ENCODE data around the gene TOMM40.

Gene TOMM40

GRCh38 chr19:44927746-44928145 lies 36.7 kb downstream of the TOMM40 start:
- H3K4me3 ChIP-seq (ENCODE audit: low read depth, low read length), result no peak overlapping the region
- no peak for TF ChIP-seq CTCF (IDR thresholded peaks at IDR 0.05; ENCODE audit: low read depth, low read length)

- no peak for TF ChIP-seq CTCF (IDR thresholded peaks at IDR 0.05; ENCODE audit: low read depth, low read length)
- no peak overlapping the region for H3K4me3 ChIP-seq (ENCODE audit: low read depth, low read length)
Measured at GRCh38 chr19:44930088-44930487, 39.0 kb downstream of the TOMM40 start.

GRCh38 chr19:44931541-44931940 lies 40.5 kb downstream of the TOMM40 start:
- TF ChIP-seq CTCF (IDR thresholded peaks at IDR 0.05; ENCODE audit: low read depth, low read length), result no peak
- no peak overlapping the region for H3K4me3 ChIP-seq (ENCODE audit: low read depth, low read length)

- no peak overlapping the region for H3K4me3 ChIP-seq (ENCODE audit: low read depth, low read length)
- TF ChIP-seq CTCF (IDR thresholded peaks at IDR 0.05; ENCODE audit: low read depth, low read length), result no peak
Measured at GRCh38 chr19:44939668-44940067, 48.6 kb downstream of the TOMM40 start.

GRCh38 chr19:44942067-44942571 lies 51.1 kb downstream of the TOMM40 start, which contains the start of gene APOC4:
TSS of gene APOC4 (plus strand) at chr19:44942237. CDS start at chr19:44942278, 41 bp downstream.
- no peak for TF ChIP-seq CTCF (IDR thresholded peaks at IDR 0.05; ENCODE audit: low read depth, low read length)
- no peak within 1 kb of the TSS for H3K4me3 ChIP-seq (ENCODE audit: low read depth, low read length)

GRCh38 chr19:44943801-44944249 lies 52.8 kb downstream of the TOMM40 start:
- no peak overlapping the region for H3K4me3 ChIP-seq (ENCODE audit: low read depth, low read length)
- no peak for TF ChIP-seq CTCF (IDR thresholded peaks at IDR 0.05; ENCODE audit: low read depth, low read length)

- H3K4me3 ChIP-seq (ENCODE audit: low read depth, low read length), result no peak overlapping the region
- no peak for TF ChIP-seq CTCF (IDR thresholded peaks at IDR 0.05; ENCODE audit: low read depth, low read length)
Measured at GRCh38 chr19:44947041-44947581, 56.1 kb downstream of the TOMM40 start.
